SJSA1 (cell line): ENCODE results near the gene FRMD4A. TPM values are rescaled to one million over a fixed set of nuclear protein-coding genes. Genes with fewer than 3 reads are reported as not detected.
"Not testable (repeated sequence)": the region's sequence is repeated elsewhere in the genome, so short reads cannot be mapped to it uniquely, and the experiment has no call there.

Experiments used
- DNase-seq, 2 experiments: peaks; one replicate each; pipeline ENCODE4 v3.0.0-alpha.2; 2015 to 2020; ENCODE audit warnings: low spot score in 2 of 2, low read depth in 1 of 2
- H3K27ac ChIP-seq: fragments of 250-450 bp; sonication (Bioruptor Pico); 2 replicates; pipeline ENCODE4 v1.5.1; 2020; ENCODE audit warnings: mild to moderate bottlenecking, moderate library complexity
- H3K27me3 ChIP-seq: fragments of 250-450 bp; sonication (Bioruptor Pico); replicated peaks from 2 replicates; pipeline ENCODE4 v1.5.1; 2020; ENCODE audit warnings: mild to moderate bottlenecking, moderate library complexity
- H3K36me3 ChIP-seq: fragments of 250-450 bp; sonication (Bioruptor Pico); 2 replicates; pipeline ENCODE4 v1.5.1; 2020; ENCODE audit warnings: mild to moderate bottlenecking
- H3K4me1 ChIP-seq: fragments of 250-450 bp; sonication (Bioruptor Pico); replicated peaks from 2 replicates; pipeline ENCODE4 v1.6.1; 2021; ENCODE audit warnings: mild to moderate bottlenecking
- H3K4me3 ChIP-seq: fragments of 250-450 bp; sonication (Bioruptor Pico); 2 replicates; pipeline ENCODE4 v1.5.1; 2020; ENCODE audit warnings: mild to moderate bottlenecking
- H3K9me3 ChIP-seq: fragments of 250-450 bp; sonication (Bioruptor Pico); replicated peaks from 2 replicates; pipeline ENCODE4 v1.5.1; 2020; ENCODE audit warnings: mild to moderate bottlenecking
- total RNA-seq: library from RNA; depleted of rRNA; stranded (reverse); fragments of >200 nt; shearing (Covaris generic); gene quantifications from 2 replicates; pipeline ENCODE4 v1.2.3, GENCODE V29; 2014

The FRMD4A gene
- total RNA-seq, 1 experiment from 2014 or later, result 6.2 TPM

GRCh38 chr10:13717936-13718772 is 612.6 kb downstream of the FRMD4A start:
- DNase-seq, result peak; percentile 78 to 90
- Histone ChIP-seq H3K9me3 (no peaks in the 10 kb centered on the region), H3K36me3 (no peaks in the 10 kb centered on the region), H3K27ac (no peak overlapping the region), H3K4me3 (peak overlapping the region; percentile 6; the same call in 1 of the 2 replicates), H3K4me1 (peaks cover 52% of the 10 kb centered on the region), H3K27me3 (no peaks in the 10 kb centered on the region)

- no peak for DNase-seq
- Histone ChIP-seq H3K27ac (no peak overlapping the region), H3K4me3 (no peak overlapping the region), H3K36me3 (no peaks in the 10 kb centered on the region), H3K9me3 (no peaks in the 10 kb centered on the region), H3K27me3 (no peaks in the 10 kb centered on the region), H3K4me1 (peaks cover 58% of the 10 kb centered on the region)
Observed at GRCh38 chr10:13717571-13717935, 613.2 kb downstream of the FRMD4A start.

- DNase-seq, result peak; percentile 83 to 84
Observed at GRCh38 chr10:13716081-13717071, 614.3 kb downstream of the FRMD4A start.

GRCh38 chr10:13715596-13715995 is 615.1 kb downstream of the FRMD4A start:
- H3K27me3 ChIP-seq, H3K36me3 ChIP-seq, H3K4me3 ChIP-seq, H3K9me3 ChIP-seq, DNase-seq: not testable (repeated sequence)
- Histone ChIP-seq H3K4me1 (peaks cover 75% of the 10 kb centered on the region), H3K27ac (peak overlapping the region; percentile 64)

More at GRCh38 chr10:13716081-13717071, 614.3 kb downstream of the FRMD4A start:
- H3K9me3 ChIP-seq, result no peaks in the 10 kb centered on the region
- H3K4me1 ChIP-seq, result peaks cover 68% of the 10 kb centered on the region
- peak overlapping the region; percentile 64 for H3K27ac ChIP-seq
- H3K36me3 ChIP-seq, result no peaks in the 10 kb centered on the region
- H3K4me3 ChIP-seq, result no peak overlapping the region
- no peaks in the 10 kb centered on the region for H3K27me3 ChIP-seq

GRCh38 chr10:13715100-13715499 is 615.6 kb downstream of the FRMD4A start:
- peaks cover 80% of the 10 kb centered on the region for H3K4me1 ChIP-seq
- H3K4me3 ChIP-seq, result no peak overlapping the region
- no peaks in the 10 kb centered on the region for H3K9me3 ChIP-seq
- H3K27me3 ChIP-seq, result no peaks in the 10 kb centered on the region
- no peak overlapping the region for H3K27ac ChIP-seq
- no peak for DNase-seq
- no peaks in the 10 kb centered on the region for H3K36me3 ChIP-seq

- H3K36me3 ChIP-seq, result no peaks in the 10 kb centered on the region
- DNase-seq, result peak; percentile 87 to 89
- H3K27ac ChIP-seq, result peak overlapping the region; percentile 65
- H3K27me3 ChIP-seq, result no peaks in the 10 kb centered on the region
- H3K4me3 ChIP-seq, result no peak overlapping the region
- peaks cover 82% of the 10 kb centered on the region for H3K4me1 ChIP-seq
- H3K9me3 ChIP-seq, result no peaks in the 10 kb centered on the region
Observed at GRCh38 chr10:13712837-13713581, 617.7 kb downstream of the FRMD4A start.

GRCh38 chr10:13712476-13712836 is 618.3 kb downstream of the FRMD4A start:
- no peaks in the 10 kb centered on the region for H3K36me3 ChIP-seq
- no peak overlapping the region for H3K4me3 ChIP-seq
- no peaks in the 10 kb centered on the region for H3K9me3 ChIP-seq
- H3K4me1 ChIP-seq, result peaks cover 81% of the 10 kb centered on the region
- peak overlapping the region; percentile 65 for H3K27ac ChIP-seq
- H3K27me3 ChIP-seq, result no peaks in the 10 kb centered on the region
- no peak for DNase-seq

GRCh38 chr10:13711291-13711690 is 619.4 kb downstream of the FRMD4A start:
- DNase-seq, result no peak
- Histone ChIP-seq H3K9me3 (no peaks in the 10 kb centered on the region), H3K4me1 (peaks cover 73% of the 10 kb centered on the region), H3K4me3 (no peak overlapping the region), H3K27ac (no peak overlapping the region), H3K36me3 (no peaks in the 10 kb centered on the region), H3K27me3 (no peaks in the 10 kb centered on the region)

GRCh38 chr10:13709931-13710650 is 620.6 kb downstream of the FRMD4A start:
- H3K27ac ChIP-seq, result no peak overlapping the region
- no peaks in the 10 kb centered on the region for H3K36me3 ChIP-seq
- DNase-seq, result peak in 1 of 2 experiments; percentile 30
- H3K27me3 ChIP-seq, result no peaks in the 10 kb centered on the region
- no peak overlapping the region for H3K4me3 ChIP-seq
- H3K9me3 ChIP-seq, result no peaks in the 10 kb centered on the region
- peaks cover 67% of the 10 kb centered on the region for H3K4me1 ChIP-seq

GRCh38 chr10:13708256-13708990 is 622.3 kb downstream of the FRMD4A start:
- H3K27ac ChIP-seq, result no peak overlapping the region
- H3K9me3 ChIP-seq, result no peaks in the 10 kb centered on the region
- no peaks in the 10 kb centered on the region for H3K36me3 ChIP-seq
- DNase-seq, result peak in 1 of 2 experiments; percentile 18
- H3K27me3 ChIP-seq, result no peaks in the 10 kb centered on the region
- peaks cover 59% of the 10 kb centered on the region for H3K4me1 ChIP-seq
- peak overlapping the region; percentile 44 for H3K4me3 ChIP-seq

GRCh38 chr10:13707156-13707881 is 623.4 kb downstream of the FRMD4A start:
- H3K27me3 ChIP-seq, result no peaks in the 10 kb centered on the region
- peak overlapping the region; percentile 44 for H3K4me3 ChIP-seq
- peak; percentile 82 to 84 for DNase-seq
- peak overlapping the region; percentile 21 for H3K27ac ChIP-seq
- peaks cover 48% of the 10 kb centered on the region for H3K4me1 ChIP-seq
- H3K9me3 ChIP-seq, result no peaks in the 10 kb centered on the region
- no peaks in the 10 kb centered on the region for H3K36me3 ChIP-seq

GRCh38 chr10:13706604-13707003 is 624.1 kb downstream of the FRMD4A start:
- Histone ChIP-seq H3K27me3 (no peaks in the 10 kb centered on the region), H3K4me1 (peaks cover 41% of the 10 kb centered on the region), H3K36me3 (no peaks in the 10 kb centered on the region), H3K27ac (no peak overlapping the region), H3K9me3 (no peaks in the 10 kb centered on the region), H3K4me3 (peak overlapping the region; percentile 44)
- no peak for DNase-seq
